ENCODE measurements around the gene CAMSAP2. TPM values are rescaled to one million over a fixed set of nuclear protein-coding genes. Genes with fewer than 3 reads are reported as not detected.

Gene CAMSAP2
- total and polyA plus RNA-seq, 2 of the 4 experiments (the other 2 are of a cell fraction), result 8.3 to 29.4 TPM

DNA sequence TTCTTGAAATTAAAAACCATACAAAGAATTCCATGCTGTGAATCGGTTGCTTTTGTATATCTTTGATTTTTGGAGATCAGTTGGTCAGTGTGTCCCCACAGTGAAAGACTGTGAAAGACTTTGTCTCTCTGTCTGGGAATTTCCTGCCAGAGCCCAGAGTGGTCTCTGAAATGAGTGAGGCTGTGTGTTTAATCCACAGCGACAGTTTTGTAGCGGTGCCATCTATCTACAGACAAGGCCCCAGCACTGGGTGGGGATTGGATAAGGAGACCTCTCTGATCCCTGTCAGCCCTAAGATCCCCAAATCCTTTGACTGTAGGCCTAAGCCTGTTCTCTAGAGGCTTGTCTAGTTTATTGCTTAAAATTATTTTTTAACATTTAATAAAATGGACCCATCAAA is 144.4 kb downstream of the CAMSAP2 start:
- H3K36me3 ChIP-seq (ENCODE audit: control insufficient read depth, insufficient read depth, low read length), result no peaks in the 10 kb centered on the region
- ATAC-seq (ENCODE audit: low read depth), result no peak
- WGBS, 2 experiments (ENCODE audit: extremely low coverage in 2 of 2, insufficient read length in 1 of 2), result no CpG with 5 or more reads among the region's 3 CpGs
- H3K4me3 ChIP-seq (ENCODE audit: insufficient read depth, low read depth, low read length), result no peak overlapping the region
- no peak overlapping the region for H3K18ac ChIP-seq (ENCODE audit: low read depth, low read length)
- H2AFZ ChIP-seq (replicated peaks; ENCODE audit: low read length, poor library complexity), result no peak overlapping the region
- no peak overlapping the region for H2AK5ac ChIP-seq (ENCODE audit: low read depth, low read length)
- H2AK9ac ChIP-seq (replicated peaks; ENCODE audit: low read depth, low read length, poor library complexity), result no peak overlapping the region
- no peak overlapping the region for H4K91ac ChIP-seq (ENCODE audit: insufficient read depth, low read depth, low read length)
- H2BK20ac ChIP-seq (ENCODE audit: low read depth, low read length), result no peak overlapping the region
- no peak overlapping the region for H3K4me2 ChIP-seq (ENCODE audit: low read depth, low read length)
- peaks cover 44% of the 10 kb centered on the region for H3K27me3 ChIP-seq (ENCODE audit: control insufficient read depth, insufficient read depth, low read length)
- H3K23ac ChIP-seq (ENCODE audit: low read depth, low read length), result no peak overlapping the region
- H3K79me1 ChIP-seq (ENCODE audit: low read depth in 1 of 2, low read length in 2 of 2), result no peaks in the 10 kb centered on the region
- no peaks in the 10 kb centered on the region for H3K4me1 ChIP-seq (ENCODE audit: control insufficient read depth, insufficient read depth, low read length)
- in situ Hi-C loops (cut with MboI; ENCODE audit: low sequenced_read_pairs), result no loop called here
- POLR2A ChIA-PET (ENCODE audit: unreplicated experiment), result no interaction called here
- H2BK5ac ChIP-seq (ENCODE audit: low read depth, low read length, poor library complexity, severe bottlenecking), result no peak overlapping the region
- H3K14ac ChIP-seq (replicated peaks; ENCODE audit: low read depth, low read length), result no peak overlapping the region
- dilution Hi-C loops (cut with HindIII; ENCODE audit: low sequenced_read_pairs, unreplicated experiment), result no loop called here
- no peak overlapping the region for H2BK15ac ChIP-seq (ENCODE audit: low read depth, low read length)
- no peak overlapping the region for H4K8ac ChIP-seq (ENCODE audit: low read depth in 2 of 2, low read length in 2 of 2)
- DNase-seq, result no peak
- H3K4ac ChIP-seq (ENCODE audit: low read depth, low read length), result no peak overlapping the region
- no peak overlapping the region for H4K5ac ChIP-seq (ENCODE audit: low read depth, low read length)
- H3K9ac ChIP-seq (ENCODE audit: low read depth, low read length), result no peak overlapping the region
- BruUV-seq (replicated peaks), result no TSS peak
- CTCF ChIA-PET, result interaction anchor here (0.6 kb wide), 1 partner anchor 39 kb away, joined by 3 read pairs; no protein-coding TSS in a partner anchor
- no peak overlapping the region for H3K27ac ChIP-seq (ENCODE audit: insufficient read depth, low read length)
- intact Hi-C loops (cut with micrococcal nuclease), result loop anchor here (10.0 kb wide), 1 partner anchor 142 kb away; the partner anchor contains the start of gene KIF21B
- no peak overlapping the region for H3K56ac ChIP-seq (ENCODE audit: extremely low read depth, insufficient read depth, low read length)
- H3K9me3 ChIP-seq (ENCODE audit: control insufficient read depth, insufficient read depth, low read length), result no peaks in the 10 kb centered on the region
- H4K20me1 ChIP-seq (ENCODE audit: insufficient read depth, low read length), result no peaks in the 10 kb centered on the region
- TF ChIP-seq MAZ (IDR thresholded peaks at IDR 0.05; ENCODE audit: borderline replicate concordance, low read depth, low read length), result no peak
- H2BK120ac ChIP-seq (ENCODE audit: low read depth, low read length), result no peak overlapping the region
- H3K9me1 ChIP-seq (ENCODE audit: insufficient read depth, low read length), result no peaks in the 10 kb centered on the region

Data from IMR-90 (cell line).